Measurements from ENCODE around the gene ZNF682.
"Not testable (repeated sequence)": the region's sequence is repeated elsewhere in the genome, so short reads cannot be mapped to it uniquely, and the experiment has no call there.

The ZNF682 gene

DNA sequence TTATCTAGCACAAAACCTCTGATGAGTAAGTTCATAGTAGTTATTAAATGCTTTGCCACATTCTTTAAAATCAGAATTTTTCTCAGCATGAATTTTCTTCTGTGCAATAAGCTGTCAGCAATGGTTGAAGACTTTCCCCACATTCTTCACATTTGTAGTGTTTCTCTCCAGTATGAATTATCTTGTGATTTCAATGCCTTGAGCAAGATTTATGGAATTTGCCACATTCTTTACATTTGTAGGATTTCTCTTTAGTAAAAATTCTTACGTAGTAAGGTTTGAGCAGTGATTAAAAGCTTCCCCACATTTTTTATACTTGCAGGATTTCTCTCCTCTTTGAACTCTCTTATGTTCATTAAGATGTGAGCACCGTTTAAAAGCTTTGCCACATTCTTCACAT is 33.6 kb downstream of the ZNF682 start:
- in situ Hi-C loops (cut with HindIII; ENCODE audit: low sequenced_read_pairs) = no loop called here
- no peak for DNase-seq (ENCODE audit: low read depth)
- TF ChIP-seq, protein P1, sequence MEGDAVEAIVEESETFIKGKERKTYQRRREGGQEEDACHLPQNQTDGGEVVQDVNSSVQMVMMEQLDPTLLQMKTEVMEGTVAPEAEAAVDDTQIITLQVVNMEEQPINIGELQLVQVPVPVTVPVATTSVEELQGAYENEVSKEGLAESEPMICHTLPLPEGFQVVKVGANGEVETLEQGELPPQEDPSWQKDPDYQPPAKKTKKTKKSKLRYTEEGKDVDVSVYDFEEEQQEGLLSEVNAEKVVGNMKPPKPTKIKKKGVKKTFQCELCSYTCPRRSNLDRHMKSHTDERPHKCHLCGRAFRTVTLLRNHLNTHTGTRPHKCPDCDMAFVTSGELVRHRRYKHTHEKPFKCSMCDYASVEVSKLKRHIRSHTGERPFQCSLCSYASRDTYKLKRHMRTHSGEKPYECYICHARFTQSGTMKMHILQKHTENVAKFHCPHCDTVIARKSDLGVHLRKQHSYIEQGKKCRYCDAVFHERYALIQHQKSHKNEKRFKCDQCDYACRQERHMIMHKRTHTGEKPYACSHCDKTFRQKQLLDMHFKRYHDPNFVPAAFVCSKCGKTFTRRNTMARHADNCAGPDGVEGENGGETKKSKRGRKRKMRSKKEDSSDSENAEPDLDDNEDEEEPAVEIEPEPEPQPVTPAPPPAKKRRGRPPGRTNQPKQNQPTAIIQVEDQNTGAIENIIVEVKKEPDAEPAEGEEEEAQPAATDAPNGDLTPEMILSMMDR (IDR thresholded peaks at IDR 0.05; ENCODE audit: low read depth, low read length, missing control alignments) = no peak
- H3K4me3 ChIP-seq (ENCODE audit: low read depth, low read length) = no peak overlapping the region

DNA sequence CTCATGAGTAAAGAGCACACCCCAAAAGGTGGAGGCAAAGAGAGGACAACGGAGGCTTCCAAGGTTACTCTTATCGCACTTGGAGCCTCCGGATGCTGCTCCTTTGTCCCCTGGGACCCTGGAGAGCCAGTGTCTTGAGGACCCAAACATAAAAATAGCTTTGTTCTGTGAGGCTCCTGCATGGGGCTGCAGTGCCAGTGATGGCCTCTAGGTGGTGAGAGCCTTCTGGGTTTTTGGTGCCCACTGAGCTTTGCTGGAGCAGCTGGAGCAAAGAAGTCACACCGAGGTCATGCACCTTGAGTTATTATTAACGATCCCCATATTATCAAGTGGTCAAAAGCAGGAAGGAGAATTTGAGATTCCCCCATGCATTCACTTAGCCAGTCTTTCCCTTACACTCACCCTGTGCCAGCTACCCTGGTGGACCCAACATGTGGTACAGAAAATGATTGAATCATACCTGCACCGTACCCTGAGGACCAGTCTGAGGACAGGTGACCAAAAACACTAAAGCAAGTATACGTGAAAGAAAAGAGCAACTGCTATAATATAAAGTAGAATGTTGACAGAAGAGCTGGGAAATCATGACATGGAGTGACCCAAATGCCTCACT is 41.5 kb downstream of the ZNF682 start:
- H3K4me3 ChIP-seq (ENCODE audit: low read depth, low read length) = no peak overlapping the region
- no peak for DNase-seq (ENCODE audit: low read depth)
- TF ChIP-seq, protein P1 (IDR thresholded peaks at IDR 0.05; ENCODE audit: low read depth, low read length, missing control alignments) = peak; percentile 10
- in situ Hi-C loops (cut with HindIII; ENCODE audit: low sequenced_read_pairs) = no loop called here

DNA sequence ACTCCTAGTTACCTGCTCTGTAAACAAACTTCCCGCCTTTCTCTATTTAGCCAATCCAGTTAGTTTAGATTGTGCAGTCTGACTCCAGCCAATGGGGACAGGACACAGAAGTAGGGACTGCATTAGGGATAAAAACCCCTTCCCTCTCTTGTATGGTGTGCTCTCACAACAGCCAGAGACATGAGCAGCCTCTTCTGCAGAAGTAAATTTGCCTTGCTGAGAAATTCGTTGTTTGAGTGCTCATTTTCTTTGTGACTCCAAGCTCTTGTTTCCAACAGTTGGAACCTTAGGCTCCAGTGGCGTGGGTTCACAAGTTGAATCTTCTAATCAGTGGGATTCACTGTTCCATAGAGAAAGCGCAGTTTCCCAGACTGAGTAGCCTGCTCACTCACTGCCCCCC is 72.4 kb downstream of the ZNF682 start:
- no peak overlapping the region for H3K4me3 ChIP-seq (ENCODE audit: low read depth, low read length)
- no peak for DNase-seq (ENCODE audit: low read depth)
- TF ChIP-seq, protein P1 (IDR thresholded peaks at IDR 0.05; ENCODE audit: low read depth, low read length, missing control alignments) = no peak
- in situ Hi-C loops (cut with HindIII; ENCODE audit: low sequenced_read_pairs) = no loop called here

DNA sequence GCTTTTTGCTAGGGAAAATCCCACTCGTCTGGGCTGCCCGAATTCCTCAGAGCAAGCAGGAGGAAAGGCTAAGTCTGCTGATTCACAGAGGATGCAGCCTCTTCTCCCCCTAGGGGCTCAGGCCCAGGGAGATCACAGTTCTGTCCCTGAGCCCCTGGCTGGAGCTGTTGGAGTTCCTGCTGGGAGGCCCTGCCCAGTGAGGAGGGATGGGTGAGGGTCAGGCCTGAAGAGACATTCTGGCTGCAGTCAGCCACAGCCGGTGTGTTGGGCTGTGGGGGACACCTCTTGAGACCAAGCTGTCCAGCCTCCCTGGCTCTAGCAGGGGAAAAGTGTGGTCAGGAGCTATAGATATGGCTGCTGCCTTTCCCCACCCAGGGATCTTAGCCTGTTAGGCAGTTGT is 73.2 kb downstream of the ZNF682 start:
- in situ Hi-C loops (cut with HindIII; ENCODE audit: low sequenced_read_pairs); DNase-seq (ENCODE audit: low read depth); H3K4me3 ChIP-seq (ENCODE audit: low read depth, low read length): not testable (repeated sequence)

DNA sequence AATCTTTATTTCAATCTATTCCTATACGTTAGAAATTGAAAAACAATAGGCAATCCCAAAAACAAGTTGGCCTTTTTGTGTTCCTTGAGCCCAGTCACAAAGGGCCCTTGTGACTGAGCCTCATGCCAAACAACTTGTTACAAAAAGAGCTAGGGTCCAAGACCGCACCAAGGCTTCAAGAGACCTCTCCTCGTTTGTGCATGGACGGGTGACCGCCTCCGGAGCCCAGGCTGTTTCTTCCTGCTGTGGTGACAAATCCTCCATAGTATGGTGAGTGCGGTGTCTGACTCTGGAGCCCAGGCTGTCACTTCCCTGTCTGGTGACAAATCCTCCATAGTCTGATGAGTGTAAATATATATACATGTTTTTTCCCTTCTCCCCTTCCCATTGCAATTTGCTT is 74.9 kb downstream of the ZNF682 start:
- in situ Hi-C loops (cut with HindIII; ENCODE audit: low sequenced_read_pairs) = no loop called here
- H3K4me3 ChIP-seq (ENCODE audit: low read depth, low read length) = no peak overlapping the region
- TF ChIP-seq, protein P1 (IDR thresholded peaks at IDR 0.05; ENCODE audit: low read depth, low read length, missing control alignments) = no peak
- DNase-seq (ENCODE audit: low read depth) = no peak

DNA sequence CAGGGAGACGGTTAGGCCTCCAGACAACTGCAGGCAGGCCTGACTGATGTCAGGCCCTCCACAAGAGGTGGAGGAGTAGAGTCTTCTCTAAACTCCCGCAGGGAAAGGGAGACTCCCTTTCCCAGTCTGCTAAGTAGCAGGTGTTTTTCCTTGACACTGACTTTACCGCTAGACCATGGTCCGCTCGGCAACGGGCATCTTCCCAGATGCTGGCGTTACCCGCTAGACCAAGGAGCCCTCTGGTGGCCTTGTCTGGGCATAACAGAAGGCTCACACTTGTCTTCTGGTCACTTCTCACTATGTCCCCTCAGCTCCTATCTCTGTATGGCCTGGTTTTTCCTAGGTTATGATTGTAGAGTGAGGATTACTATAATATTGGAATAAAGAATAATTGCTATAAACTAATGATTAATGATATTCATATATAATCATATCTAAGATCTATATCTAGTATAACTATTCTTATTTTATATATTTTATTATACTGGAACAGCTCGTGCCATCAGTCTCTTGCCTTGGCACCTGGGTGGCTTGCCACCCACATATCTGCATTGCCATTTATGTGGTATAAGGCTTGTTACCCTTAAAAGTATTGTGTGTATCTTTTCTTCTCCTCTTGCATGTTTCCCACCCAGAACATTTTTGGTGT is 80.0 kb downstream of the ZNF682 start:
- TF ChIP-seq, protein P1 (IDR thresholded peaks at IDR 0.05; ENCODE audit: low read depth, low read length, missing control alignments) = peak; percentile 44
- H3K4me3 ChIP-seq (ENCODE audit: low read depth, low read length); in situ Hi-C loops (cut with HindIII; ENCODE audit: low sequenced_read_pairs): not testable (repeated sequence)
- peak; percentile 1 for DNase-seq (ENCODE audit: low read depth)

DNA sequence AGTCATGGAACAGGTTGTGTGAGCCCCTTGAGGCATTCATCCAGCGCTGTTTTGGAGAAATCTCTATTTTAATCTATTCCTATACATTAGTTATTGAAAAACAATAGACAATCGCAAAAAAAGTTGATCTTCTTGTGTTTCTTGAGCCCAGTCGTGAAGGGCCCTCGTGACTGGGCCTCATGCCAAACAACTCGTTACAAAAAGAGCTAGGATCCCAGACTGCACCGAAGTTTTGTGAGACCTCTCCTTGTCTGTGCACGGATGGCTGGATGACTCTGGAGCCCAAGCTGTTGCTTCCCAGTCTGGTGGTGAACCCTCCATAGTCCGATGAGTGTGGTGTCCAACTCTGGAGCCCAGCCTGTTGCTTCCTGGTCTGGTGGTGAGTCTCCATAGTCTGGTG is 81.5 kb downstream of the ZNF682 start:
- DNase-seq (ENCODE audit: low read depth); in situ Hi-C loops (cut with HindIII; ENCODE audit: low sequenced_read_pairs); H3K4me3 ChIP-seq (ENCODE audit: low read depth, low read length): not testable (repeated sequence)

All from astrocyte of the cerebellum (primary cell).